Breast epithelium (tissue), 4 donors: Measurements from ENCODE around the gene UBAP1. TPM values are rescaled to one million over a fixed set of nuclear protein-coding genes. Genes with fewer than 3 reads are reported as not detected.

ENCODE experiments used
- DNase-seq, 2 donors: peaks; one replicate each; pipeline ENCODE4 v3.0.0-alpha.2; 2019; ENCODE audit warnings: low spot score in 2 of 2
- H3K27ac ChIP-seq, 2 donors: fragments of 200-600 bp; sonication (generic) in 1 of 2; one replicate each; pipeline ENCODE4 v1.5.1; 2016 to 2019; ENCODE audit warnings: mild to moderate bottlenecking in 1 of 2
- H3K27me3 ChIP-seq, 2 donors: fragments of 200-600 bp; sonication (generic) in 1 of 2; one replicate each; pipeline versions ENCODE4 v1.5.1 to v1.6.0; 2017 to 2019; ENCODE audit warnings: control low read depth in 1 of 2, mild to moderate bottlenecking in 1 of 2
- H3K36me3 ChIP-seq: fragments of 200-600 bp; one replicate; pipeline ENCODE4 v1.5.1; 2019
- H3K4me1 ChIP-seq, 2 donors: fragments of 200-600 bp; sonication (generic); one replicate each; pipeline ENCODE4 v1.5.1; 2016 to 2019; ENCODE audit warnings: control low read depth in 1 of 2
- H3K4me3 ChIP-seq, 3 donors: fragments of 200-600 bp; sonication (generic); 1 replicate in 2 of 3; 2 replicates in 1 of 3; pipeline ENCODE4 v1.5.1; 2016 to 2019; ENCODE audit warnings: mild to moderate bottlenecking in 3 of 3, moderate library complexity in 2 of 3
- H3K9me3 ChIP-seq, 2 donors: fragments of 200-600 bp; sonication (generic) in 1 of 2; one replicate each; pipeline ENCODE4 v1.5.1; 2016 to 2019; ENCODE audit warnings: control low read depth in 1 of 2
- CTCF ChIP-seq, 3 donors: fragments of 450-650 bp; IDR thresholded peaks; one replicate each; pipeline ENCODE4 v1.5.1; 2016 to 2017; ENCODE audit warnings: antibody characterized with exemption in 3 of 3, mild to moderate bottlenecking in 3 of 3, moderate library complexity in 3 of 3
- POLR2A ChIP-seq: fragments of 450-650 bp; IDR thresholded peaks from one replicate; pipeline ENCODE4 v1.6.1; 2016; ENCODE audit warnings: antibody characterized with exemption, mild to moderate bottlenecking, moderate library complexity
- POLR2AphosphoS5 ChIP-seq, 3 donors: sonication (generic); formaldehyde crosslinking; IDR thresholded peaks; one replicate each; pipeline ENCODE4 v1.6.1; 2017; ENCODE audit warnings: antibody characterized with exemption in 3 of 3
- intact Hi-C: fragments of 100-400 bp; cut with DNase I; formaldehyde crosslinking; loops from one replicate; pipeline ENCODE4 v1.15.1; 2023; ENCODE audit warnings: low total_unique reads
- total RNA-seq, 3 donors: library from RNA; depleted of rRNA; stranded (reverse); fragments of >200 nt; gene quantifications; one replicate each; pipeline ENCODE4 v1.1.0, GENCODE V29; 2016

Gene UBAP1
- total RNA-seq, 3 donors from 2014 or later: 49.5 to 56.5 (median 51.4) TPM

GRCh38 chr9:34250721-34251120 is 71.9 kb downstream of the UBAP1 start:
- intact Hi-C loops: loop anchor here (10.0 kb wide), 1 partner anchor 126 kb away; the partner anchor contains the start of gene DCAF12
- Histone ChIP-seq H3K36me3 (no peaks in the 10 kb centered on the region), H3K9me3 (no peaks in the 10 kb centered on the region), H3K4me3 (no peak overlapping the region), H3K4me1 (peaks cover 14 to 17% of the 10 kb centered on the region in 2 donors), H3K27ac (peak overlapping the region; percentile 80 to 90), H3K27me3 (no peaks in the 10 kb centered on the region)
- peak in 1 of 2 donors; percentile 80 for DNase-seq
- TF ChIP-seq POLR2A: no peak
- no peak for TF ChIP-seq CTCF (IDR thresholded peaks at IDR 0.05)
- no peak for TF ChIP-seq POLR2AphosphoS5 (IDR thresholded peaks at IDR 0.05)

GRCh38 chr9:34252016-34252415 is 73.2 kb downstream of the UBAP1 start:
- Histone ChIP-seq H3K27ac (peak overlapping the region; percentile 80 to 90), H3K36me3 (no peaks in the 10 kb centered on the region), H3K27me3 (no peaks in the 10 kb centered on the region), H3K4me1 (peaks cover 14 to 17% of the 10 kb centered on the region in 2 donors), H3K9me3 (no peaks in the 10 kb centered on the region), H3K4me3 (no peak overlapping the region)
- intact Hi-C loops: loop anchor here (10.0 kb wide), 1 partner anchor 127 kb away; the partner anchor contains the start of gene DCAF12
- TF ChIP-seq POLR2AphosphoS5 (IDR thresholded peaks at IDR 0.05): no peak
- no peak for TF ChIP-seq POLR2A
- no peak for TF ChIP-seq CTCF (IDR thresholded peaks at IDR 0.05)
- no peak for DNase-seq

- Histone ChIP-seq H3K27ac (peak overlapping the region; percentile 80 to 90), H3K9me3 (no peaks in the 10 kb centered on the region), H3K27me3 (no peaks in the 10 kb centered on the region), H3K4me1 (peaks cover 14 to 17% of the 10 kb centered on the region in 2 donors), H3K36me3 (no peaks in the 10 kb centered on the region), H3K4me3 (no peak overlapping the region)
- intact Hi-C loops: loop anchor here (10.0 kb wide), 1 partner anchor 128 kb away; the partner anchor contains the start of gene DCAF12
- TF ChIP-seq CTCF (IDR thresholded peaks at IDR 0.05) (peak in 2 of 3 donors; percentile 84 to 90), POLR2AphosphoS5 (IDR thresholded peaks at IDR 0.05) (peak in 1 of 3 donors; percentile 45), POLR2A (no peak)
- peak; percentile 57 to 63 for DNase-seq
Observed at GRCh38 chr9:34252670-34253459, 74.0 kb downstream of the UBAP1 start.

GRCh38 chr9:34253460-34253837 is 74.6 kb downstream of the UBAP1 start:
- intact Hi-C loops: loop anchor here (10.0 kb wide), 1 partner anchor 129 kb away; the partner anchor contains the start of gene DCAF12
- Histone ChIP-seq H3K36me3 (no peaks in the 10 kb centered on the region), H3K27ac (peak overlapping the region; percentile 80 to 90), H3K9me3 (no peaks in the 10 kb centered on the region), H3K27me3 (no peaks in the 10 kb centered on the region), H3K4me1 (peaks cover 14 to 17% of the 10 kb centered on the region in 2 donors), H3K4me3 (no peak overlapping the region)
- TF ChIP-seq POLR2A (no peak), POLR2AphosphoS5 (IDR thresholded peaks at IDR 0.05) (peak in 1 of 3 donors; percentile 3)
- DNase-seq: no peak

GRCh38 chr9:34254141-34254913 is 75.5 kb downstream of the UBAP1 start:
- no peak for TF ChIP-seq CTCF (IDR thresholded peaks at IDR 0.05)
- TF ChIP-seq POLR2A: no peak
- TF ChIP-seq POLR2AphosphoS5 (IDR thresholded peaks at IDR 0.05): no peak
- Histone ChIP-seq H3K4me3 (no peak overlapping the region), H3K4me1 (peaks cover 14 to 17% of the 10 kb centered on the region in 2 donors), H3K36me3 (no peaks in the 10 kb centered on the region), H3K27me3 (no peaks in the 10 kb centered on the region), H3K27ac (peak overlapping the region; percentile 80 to 90), H3K9me3 (no peaks in the 10 kb centered on the region)
- DNase-seq: no peak
- intact Hi-C loops: loop anchor here (10.0 kb wide), 1 partner anchor 130 kb away; the partner anchor contains the start of gene DCAF12
